Stomach smooth muscle (tissue), 2 donors: ENCODE data around the gene DDB1.
"Not testable (repeated sequence)": the region's sequence is repeated elsewhere in the genome, so short reads cannot be mapped to it uniquely, and the experiment has no call there.

Experiments used
- H3K27ac ChIP-seq: one replicate; pipeline ENCODE4 v1.7.0; 2013; ENCODE audit warnings: mild to moderate bottlenecking, low read length, inconsistent platforms
- H3K27me3 ChIP-seq, 2 donors: one replicate each; pipeline ENCODE4 v1.7.0; 2013; ENCODE audit warnings: low read length in 2 of 2; ENCODE audit not compliant: insufficient read depth in 2 of 2, control insufficient read depth in 1 of 2
- H3K36me3 ChIP-seq, 2 donors: one replicate each; pipeline ENCODE4 v1.7.0; 2013; ENCODE audit warnings: low read length in 2 of 2; ENCODE audit not compliant: control insufficient read depth in 2 of 2, insufficient read depth in 2 of 2
- H3K4me1 ChIP-seq: one replicate; pipeline ENCODE4 v1.7.0; 2013; ENCODE audit warnings: low read length; ENCODE audit not compliant: control insufficient read depth, insufficient read depth
- H3K4me3 ChIP-seq, 2 donors: one replicate each; pipeline ENCODE4 v1.7.0; 2013; ENCODE audit warnings: low read length in 2 of 2
- H3K9ac ChIP-seq, 2 donors: one replicate each; pipeline ENCODE4 v1.7.0; 2013; ENCODE audit warnings: low read length in 2 of 2, mild to moderate bottlenecking in 1 of 2
- H3K9me3 ChIP-seq, 2 donors: one replicate each; pipeline ENCODE4 v1.7.0; 2013; ENCODE audit warnings: low read length in 2 of 2; ENCODE audit not compliant: control insufficient read depth in 2 of 2
- donor health status: healthy.
- donor health status: Pancreatic carcinoma.

Gene DDB1

GRCh38 chr11:61265357-61265756 is 67.5 kb downstream of the DDB1 start:
- Histone ChIP-seq H3K27me3 (no peaks in the 10 kb centered on the region), H3K27ac (no peak overlapping the region), H3K36me3 (no peaks in the 10 kb centered on the region), H3K4me1 (no peaks in the 10 kb centered on the region), H3K9ac (no peak overlapping the region), H3K4me3 (no peak overlapping the region), H3K9me3 (no peaks in the 10 kb centered on the region)

- no peak overlapping the region for H3K4me3 ChIP-seq
- no peak overlapping the region for H3K27ac ChIP-seq
- no peaks in the 10 kb centered on the region for H3K9me3 ChIP-seq
- H3K4me1 ChIP-seq = no peaks in the 10 kb centered on the region
- no peaks in the 10 kb centered on the region for H3K36me3 ChIP-seq
- no peaks in the 10 kb centered on the region for H3K27me3 ChIP-seq
- no peak overlapping the region for H3K9ac ChIP-seq
Measured at GRCh38 chr11:61264795-61265194, 68.1 kb downstream of the DDB1 start.

- no peaks in the 10 kb centered on the region for H3K27me3 ChIP-seq
- H3K27ac ChIP-seq = no peak overlapping the region
- no peaks in the 10 kb centered on the region for H3K9me3 ChIP-seq
- no peaks in the 10 kb centered on the region for H3K4me1 ChIP-seq
- no peaks in the 10 kb centered on the region for H3K36me3 ChIP-seq
- H3K9ac ChIP-seq = no peak overlapping the region
- no peak overlapping the region for H3K4me3 ChIP-seq
Measured at GRCh38 chr11:61264371-61264770, 68.5 kb downstream of the DDB1 start.

- Histone ChIP-seq H3K27me3 (no peaks in the 10 kb centered on the region), H3K36me3 (no peaks in the 10 kb centered on the region), H3K27ac (no peak overlapping the region), H3K9ac (no peak overlapping the region), H3K4me3 (no peak overlapping the region), H3K4me1 (no peaks in the 10 kb centered on the region), H3K9me3 (no peaks in the 10 kb centered on the region)
Measured at GRCh38 chr11:61259363-61259762, 73.5 kb downstream of the DDB1 start.

- no peaks in the 10 kb centered on the region for H3K27me3 ChIP-seq
- no peak overlapping the region for H3K9ac ChIP-seq
- H3K9me3 ChIP-seq = no peaks in the 10 kb centered on the region
- no peak overlapping the region for H3K27ac ChIP-seq
- H3K4me1 ChIP-seq = no peaks in the 10 kb centered on the region
- H3K36me3 ChIP-seq = no peaks in the 10 kb centered on the region
- H3K4me3 ChIP-seq = no peak overlapping the region
Measured at GRCh38 chr11:61258546-61258945, 74.4 kb downstream of the DDB1 start.

GRCh38 chr11:61256710-61257482 is 76.0 kb downstream of the DDB1 start:
- H3K9me3 ChIP-seq = no peaks in the 10 kb centered on the region
- no peaks in the 10 kb centered on the region for H3K4me1 ChIP-seq
- H3K27ac ChIP-seq = no peak overlapping the region
- H3K9ac ChIP-seq = no peak overlapping the region
- H3K36me3 ChIP-seq = no peaks in the 10 kb centered on the region
- no peaks in the 10 kb centered on the region for H3K27me3 ChIP-seq
- H3K4me3 ChIP-seq = no peak overlapping the region

- Histone ChIP-seq H3K27me3 (no peaks in the 10 kb centered on the region), H3K9ac (no peak overlapping the region), H3K4me1 (no peaks in the 10 kb centered on the region), H3K36me3 (no peaks in the 10 kb centered on the region), H3K4me3 (no peak overlapping the region), H3K9me3 (no peaks in the 10 kb centered on the region), H3K27ac (no peak overlapping the region)
Measured at GRCh38 chr11:61254403-61255025, 78.4 kb downstream of the DDB1 start.

GRCh38 chr11:61252332-61252731 is 80.6 kb downstream of the DDB1 start:
- not testable (repeated sequence) for H3K9me3 ChIP-seq, H3K36me3 ChIP-seq

GRCh38 chr11:61250796-61251765 is 81.8 kb downstream of the DDB1 start:
- not testable (repeated sequence) for H3K27ac ChIP-seq, H3K36me3 ChIP-seq, H3K27me3 ChIP-seq, H3K4me3 ChIP-seq, H3K4me1 ChIP-seq, H3K9me3 ChIP-seq, H3K9ac ChIP-seq

More at GRCh38 chr11:61252332-61252731, 80.6 kb downstream of the DDB1 start:
- H3K4me3 ChIP-seq, H3K27ac ChIP-seq, H3K9ac ChIP-seq, H3K27me3 ChIP-seq, H3K4me1 ChIP-seq: not testable (repeated sequence)
